ENCODE measurements around the gene ALKBH5. TPM values are rescaled to one million over a fixed set of nuclear protein-coding genes. Genes with fewer than 3 reads are reported as not detected.

ALKBH5 gene
- total and polyA plus RNA-seq, 2 of the 8 experiments (the other 6 are each of a cell fraction or from before 2014, with no cell fraction given): 63.7 to 86.4 TPM

- TF ChIP-seq KDM4A (IDR thresholded peaks at IDR 0.05; ENCODE audit: low read depth, low read length, severe bottlenecking) (peak; percentile 84), HDAC2 (IDR thresholded peaks at IDR 0.05; ENCODE audit: borderline replicate concordance in 1 of 2, low read depth in 2 of 2, low read length in 2 of 2) (peak in 1 of 2 experiments; percentile 68; a peak in 2 of 4 replicates), SP4 (IDR thresholded peaks at IDR 0.05; ENCODE audit: low read length) (peak; percentile 84; the same call in 1 of the 2 replicates), EP300 (IDR thresholded peaks at IDR 0.05; ENCODE audit: borderline replicate concordance in 1 of 2, low read depth in 2 of 2, low read length in 2 of 2) (peak in 1 of 2 experiments; percentile 32; a peak in 1 of 3 replicates), KDM1A (IDR thresholded peaks at IDR 0.05; ENCODE audit: borderline replicate concordance, low read length) (0 out of 2 replicates have a peak, but pooled peaks have one; percentile 27), MAX (IDR thresholded peaks at IDR 0.05) (peak; percentile 51; the same call in 1 of the 2 replicates), SRF (IDR thresholded peaks at IDR 0.05; ENCODE audit: low read depth, low read length) (no peak), BCL11A (IDR thresholded peaks at IDR 0.05; ENCODE audit: low read depth in 2 of 2, low read length in 2 of 2) (no peak), CHD1 (IDR thresholded peaks at IDR 0.05; ENCODE audit: low read depth, low read length) (no peak), ATF3 (IDR thresholded peaks at IDR 0.05; ENCODE audit: insufficient read depth, low read depth, low read length) (no peak; the same call in 1 of the 2 replicates), RBBP5 (IDR thresholded peaks at IDR 0.05; ENCODE audit: borderline replicate concordance, low read depth, low read length) (peak; percentile 72), KDM5A (IDR thresholded peaks at IDR 0.05; ENCODE audit: low read length) (no peak), SP1 (IDR thresholded peaks at IDR 0.05; ENCODE audit: low read depth, low read length) (peak; percentile 95), TAF7 (optimal IDR thresholded peaks at IDR 0.05; ENCODE audit: borderline replicate concordance, low read depth, low read length) (peak; percentile 41), NRF1 (IDR thresholded peaks at IDR 0.05; ENCODE audit: low read depth, low read length) (peak; percentile 98), SP2 (IDR thresholded peaks at IDR 0.05; ENCODE audit: low read length) (peak; percentile 74), PHF8 (conservative IDR thresholded peaks at IDR 0.05; ENCODE audit: low read depth, low read length) (peak; percentile 44), HDAC6 (IDR thresholded peaks at IDR 0.05; ENCODE audit: low read depth, low read length) (no peak), CREB1 (IDR thresholded peaks at IDR 0.05) (peak; percentile 84), TAF1 (IDR thresholded peaks at IDR 0.05; ENCODE audit: low read depth, low read length) (peak; percentile 49; the same call in 1 of the 2 replicates), CHD2 (IDR thresholded peaks at IDR 0.05; ENCODE audit: low read length) (peak; percentile 86), GTF2F1 (IDR thresholded peaks at IDR 0.05; ENCODE audit: borderline replicate concordance, low read depth, low read length) (no peak), SIN3A (conservative IDR thresholded peaks at IDR 0.05 in 1 of 2, IDR thresholded peaks at IDR 0.05 in 1 of 2; ENCODE audit: low read depth in 1 of 2, low read length in 2 of 2) (peak; percentile 57 to 77; a peak in 2 of 4 replicates)
These were observed at the start of gene ALKBH5 (continued) for GRCh38 chr17:18183334-18184142.
